HG03469 (cell line): Measurements from ENCODE around the gene RBBP8NL.

Experiments used
- ATAC-seq: cut with Tn5 transposase; IDR thresholded peaks from one replicate; pipeline ENCODE4 v1.9.1; 2021; ENCODE audit warnings: mild to moderate bottlenecking, moderate library complexity, moderate number of reproducible peaks; ENCODE audit not compliant: unreplicated experiment

RBBP8NL gene

DNA sequence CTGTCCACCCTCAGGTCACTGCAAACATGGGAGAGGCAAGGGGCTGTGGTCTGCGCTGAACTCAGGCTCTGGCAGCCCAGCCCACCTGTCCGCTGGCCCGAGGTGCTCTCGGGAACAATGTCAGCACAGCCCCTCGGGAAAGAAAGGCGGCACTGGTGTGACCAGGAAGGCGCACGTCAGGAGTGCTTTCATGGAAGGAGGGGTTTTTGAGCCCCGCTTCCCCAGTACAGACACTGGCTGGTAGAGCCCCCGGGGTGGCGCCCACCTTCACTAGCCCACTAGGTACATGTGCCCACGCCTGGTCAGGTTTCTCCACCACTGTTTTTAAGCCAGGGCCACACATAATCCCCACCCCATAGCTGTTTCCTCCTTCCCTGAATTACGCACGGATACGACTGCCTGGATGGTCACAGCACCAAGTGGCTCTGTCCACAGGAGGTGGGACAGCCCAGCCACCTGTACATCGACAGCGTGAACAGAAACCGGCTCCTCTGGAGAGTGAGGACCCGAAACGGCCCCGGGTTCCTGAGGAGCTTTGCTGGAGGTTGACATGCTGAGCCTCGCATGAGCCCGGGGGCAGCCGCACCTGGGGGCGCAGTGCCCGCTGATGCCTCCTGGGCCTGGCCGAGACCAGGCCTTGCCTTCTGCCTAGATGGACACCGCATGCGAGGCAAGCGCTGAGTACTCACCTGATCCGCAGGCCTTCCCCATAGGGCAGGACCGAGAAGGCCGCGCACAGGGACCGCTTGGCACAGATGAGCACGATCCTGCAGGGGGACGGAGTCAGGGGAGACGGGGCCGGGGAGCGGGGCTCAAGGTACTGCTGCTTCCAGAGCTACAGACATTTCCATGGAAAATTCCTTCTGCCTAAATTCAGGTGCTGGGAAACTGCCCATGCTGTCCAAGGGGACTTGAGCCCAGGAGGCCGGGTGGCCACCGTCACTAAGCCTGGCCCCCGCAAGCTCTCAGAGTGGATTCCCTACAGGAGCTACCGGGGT is 32.8 kb downstream of the RBBP8NL start:
- no peak for ATAC-seq

GRCh38 chr20:62393830-62394229 is 33.5 kb downstream of the RBBP8NL start:
- ATAC-seq, result no peak

DNA sequence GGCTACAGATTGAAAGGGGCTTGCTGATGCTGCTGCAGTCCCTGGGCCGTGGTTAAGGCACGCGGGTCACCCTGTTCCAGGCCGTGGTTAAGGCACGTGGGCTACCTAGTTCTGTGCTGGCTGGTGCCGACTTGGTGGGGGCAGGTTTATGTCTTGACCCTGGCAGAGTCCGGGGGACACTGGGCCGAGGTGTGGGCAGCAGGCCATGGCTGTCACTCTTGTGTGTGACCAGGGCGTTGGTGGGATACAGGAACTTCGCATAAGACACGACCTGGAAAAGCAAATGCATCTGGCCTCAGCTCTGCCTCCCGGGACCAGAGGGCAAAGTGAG is 34.0 kb downstream of the RBBP8NL start:
- ATAC-seq, result no peak

DNA sequence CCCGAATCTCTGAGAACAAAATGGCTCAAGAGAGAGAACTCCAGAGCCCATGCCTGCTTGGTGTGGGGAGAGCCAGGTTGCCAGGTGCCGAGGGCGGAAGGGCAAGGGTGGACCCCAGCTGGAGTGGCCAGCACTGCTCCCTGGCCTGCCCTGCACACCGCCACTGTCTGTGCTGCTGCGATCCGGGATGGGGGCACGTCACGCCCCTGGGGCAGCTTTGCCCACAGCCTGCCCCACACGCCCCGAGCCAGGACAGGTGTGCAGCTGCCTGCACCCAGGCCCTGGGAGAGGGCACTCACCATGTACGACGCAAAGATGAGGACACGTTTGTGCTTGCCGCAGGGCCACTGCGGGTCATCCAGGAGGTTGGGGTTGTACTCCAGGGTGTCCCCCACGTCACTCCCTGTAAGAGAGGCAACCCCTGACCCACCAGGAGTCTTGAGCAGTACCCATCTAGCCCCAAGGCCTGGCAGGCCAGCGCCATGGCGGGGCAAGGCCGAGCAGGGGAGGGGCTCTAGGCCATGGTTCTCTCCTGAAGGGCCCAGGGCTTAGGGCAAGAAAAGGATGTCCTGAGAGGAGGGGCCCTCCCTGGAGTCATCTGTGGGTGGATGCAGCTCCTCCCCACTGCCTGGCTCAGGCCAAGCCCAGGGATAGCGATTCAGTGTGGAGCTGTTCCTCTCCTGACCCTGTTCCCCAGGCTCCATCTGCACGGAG is 34.6 kb downstream of the RBBP8NL start:
- no peak for ATAC-seq

GRCh38 chr20:62392077-62392418 is 35.3 kb downstream of the RBBP8NL start:
- ATAC-seq, result no peak

- ATAC-seq, result no peak
These were observed 35.9 kb downstream of the RBBP8NL start for GRCh38 chr20:62391165-62392076.

GRCh38 chr20:62390317-62391164 is 36.8 kb downstream of the RBBP8NL start:
- ATAC-seq, result no peak

DNA sequence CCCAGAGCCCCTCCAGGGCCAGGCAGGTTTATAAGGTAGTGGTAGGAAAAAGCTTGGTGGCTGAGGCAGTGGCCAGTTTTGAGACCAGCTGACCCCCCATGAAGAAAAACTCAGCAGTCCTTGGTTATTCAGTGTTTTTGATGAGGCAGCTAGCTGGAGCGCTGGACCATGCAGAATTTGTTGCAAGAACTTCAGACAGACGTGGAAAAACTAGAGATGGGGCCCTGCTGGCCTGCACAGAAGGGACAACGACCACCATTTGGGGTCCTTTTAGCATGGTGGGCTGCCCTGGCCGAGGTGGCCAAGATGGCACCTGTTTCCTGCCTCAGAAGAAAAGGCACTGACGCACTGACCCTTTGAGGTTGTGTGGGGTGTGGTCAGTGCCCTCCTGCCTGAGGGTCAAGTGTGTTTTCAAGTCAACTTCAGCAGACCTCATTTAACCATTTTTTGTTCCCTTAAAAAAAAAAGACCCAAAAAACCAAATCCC is 37.7 kb downstream of the RBBP8NL start:
- ATAC-seq, result no peak

DNA sequence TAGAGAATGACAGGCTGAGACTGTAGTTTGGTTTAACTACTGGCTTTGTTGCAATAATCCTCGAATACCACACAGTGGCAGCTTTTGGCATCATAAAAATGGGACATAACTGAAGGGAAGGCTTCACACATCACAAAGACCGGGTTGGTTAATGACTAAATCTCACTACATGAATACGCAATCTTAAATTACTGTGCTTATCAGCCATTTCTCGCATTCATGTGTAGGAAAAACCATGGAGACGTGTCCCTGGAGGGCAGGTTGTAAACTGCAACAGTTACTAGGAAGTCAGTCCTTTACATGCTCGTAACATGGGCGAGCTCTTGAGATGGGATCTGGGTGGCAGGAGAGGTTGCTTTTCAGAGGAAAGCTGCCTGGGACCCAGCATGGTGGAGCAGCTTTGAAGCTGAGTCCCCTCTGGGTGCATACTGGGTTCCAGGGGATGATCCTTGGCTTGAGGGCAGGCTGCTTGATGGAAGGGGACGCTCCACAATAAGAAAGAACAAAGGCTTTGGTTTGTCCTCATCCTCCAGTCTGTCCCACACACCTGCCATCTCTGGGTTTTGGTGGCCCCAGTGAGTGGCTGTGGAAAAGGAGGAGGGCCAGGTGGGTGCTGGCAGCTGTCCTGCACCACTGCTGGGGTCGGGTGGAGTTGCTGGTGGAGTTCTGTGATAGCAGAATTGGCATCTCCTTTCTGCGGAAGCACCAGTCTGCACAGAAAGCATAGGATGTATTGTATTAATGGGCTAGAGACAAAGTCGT is 38.3 kb downstream of the RBBP8NL start:
- ATAC-seq, result no peak

GRCh38 chr20:62387933-62388635 is 39.3 kb downstream of the RBBP8NL start:
- ATAC-seq, result no peak

- no peak for ATAC-seq
These were observed 40.0 kb downstream of the RBBP8NL start for GRCh38 chr20:62387219-62387913.

- ATAC-seq, result peak; percentile 56
These were observed 40.7 kb downstream of the RBBP8NL start, which contains the start of gene RPS21 for GRCh38 chr20:62386383-62387218. Gene RPS21 (plus strand): TSS chr20:62387103. CDS start chr20:62387339, 236 bp downstream.

DNA sequence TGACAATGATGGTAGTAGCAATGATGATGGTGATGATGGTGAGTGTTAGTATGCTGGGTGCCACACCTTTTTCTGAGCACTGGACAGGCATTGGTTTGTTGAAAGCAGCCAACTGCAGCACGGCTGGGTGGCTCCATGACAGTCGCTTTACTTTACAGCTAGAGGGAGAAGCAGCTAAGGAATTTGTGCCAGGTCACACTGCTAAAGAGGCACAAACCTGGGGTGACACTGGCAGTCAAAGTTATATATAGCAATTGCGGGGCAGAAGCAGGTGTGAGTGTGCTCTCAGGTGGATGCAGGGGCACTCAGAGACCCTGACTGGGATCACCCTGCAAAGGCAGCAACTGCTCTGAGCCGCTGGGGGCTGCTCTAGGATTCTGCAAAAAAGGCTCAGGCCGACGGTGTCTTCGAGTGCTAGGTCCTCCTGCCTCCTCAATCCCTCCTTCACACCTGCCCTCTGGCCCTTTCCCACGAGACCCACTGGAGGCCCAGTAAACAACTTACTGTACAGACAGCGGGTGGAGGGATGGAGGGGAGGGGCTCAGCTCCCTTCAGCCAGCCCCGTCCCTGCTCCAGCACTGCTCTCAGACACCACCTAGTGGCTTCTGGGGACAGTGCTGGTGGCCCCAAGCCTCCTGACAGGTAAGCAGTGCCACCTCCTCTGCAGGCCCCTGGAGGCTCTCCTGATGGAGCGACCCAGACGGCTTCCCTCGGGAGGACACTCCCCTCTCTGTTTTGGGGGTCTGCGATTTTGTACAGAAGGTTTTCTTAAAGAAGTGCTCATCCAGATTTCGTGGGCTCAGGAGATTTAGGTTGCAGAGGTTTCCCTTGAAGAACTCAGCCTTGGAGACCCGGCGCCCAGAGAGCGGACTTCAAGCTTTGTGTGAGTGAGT is 44.8 kb downstream of the RBBP8NL start:
- peak; percentile 63 for ATAC-seq

- no peak for ATAC-seq
These were observed 45.5 kb downstream of the RBBP8NL start for GRCh38 chr20:62381842-62382241.

DNA sequence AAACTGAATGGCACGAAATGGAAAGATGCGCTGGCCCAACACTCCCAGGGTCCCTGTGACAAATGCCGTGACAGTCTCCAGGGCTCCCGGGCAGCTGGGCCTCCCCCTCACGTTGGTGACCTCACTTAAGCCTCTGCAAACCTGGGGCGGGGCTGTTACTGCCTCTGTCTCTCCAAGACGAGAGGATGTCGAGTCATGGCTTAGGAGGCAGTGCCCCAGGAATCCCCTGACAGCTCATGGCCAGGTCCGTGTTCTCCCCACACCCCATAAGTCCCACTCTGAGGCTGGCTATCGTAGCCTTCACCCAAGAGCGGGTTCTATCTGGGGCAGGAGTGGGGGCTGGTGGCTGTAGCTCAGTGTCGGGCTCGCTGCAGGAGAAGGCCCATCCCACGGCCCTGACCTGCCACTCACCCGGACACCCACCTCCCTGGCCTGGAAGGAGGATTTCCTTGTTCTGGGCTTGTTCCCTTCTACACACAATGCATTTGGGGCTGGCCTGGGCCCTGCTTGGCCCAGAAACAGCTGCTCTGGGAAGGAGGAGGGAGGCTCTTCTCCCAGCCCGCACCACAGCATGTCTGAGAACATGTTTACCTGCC is 46.0 kb downstream of the RBBP8NL start:
- ATAC-seq, result no peak

DNA sequence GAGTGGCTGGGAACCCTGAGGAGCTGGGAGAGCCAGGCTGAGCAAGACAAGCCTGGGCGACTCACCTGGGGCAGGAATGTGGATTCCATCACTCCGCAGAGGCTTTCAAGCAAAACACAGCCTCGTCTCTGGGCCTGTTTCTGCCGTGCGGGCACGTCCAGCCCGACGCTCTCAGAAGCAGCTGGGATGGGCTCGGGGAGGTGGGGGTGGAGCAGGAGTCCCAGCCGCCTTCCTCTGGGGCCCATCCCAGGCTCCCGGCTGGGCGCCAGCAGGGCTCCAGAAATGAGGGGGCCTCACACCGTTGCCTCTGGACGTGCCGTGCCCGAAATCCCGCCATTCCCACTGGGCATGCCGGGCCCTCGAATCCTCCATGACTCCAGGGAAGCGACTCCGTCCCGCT is 49.1 kb downstream of the RBBP8NL start:
- no peak for ATAC-seq
